T47D (cell line): Measurements from ENCODE around the gene ADPRS.

ENCODE experiments used
- DNase-seq, 2 experiments: peaks; one replicate each; pipeline versions ENCODE4 v3.0.0 to v3.0.0-alpha.2; 2011 to 2012; ENCODE audit warnings: low read depth in 1 of 2, low spot score in 1 of 2
- JUND ChIP-seq: IDR thresholded peaks from 2 replicates; pipeline ENCODE4 v1.6.1; 2012; ENCODE audit warnings: low read depth
- in situ Hi-C: cut with HindIII; loops from 2 replicates; pipeline ENCODE4 v1.10.0; 2016; ENCODE audit warnings: low sequenced_read_pairs, low pct_unique_long_range_greater_than_20kb

The ADPRS gene, protein sequence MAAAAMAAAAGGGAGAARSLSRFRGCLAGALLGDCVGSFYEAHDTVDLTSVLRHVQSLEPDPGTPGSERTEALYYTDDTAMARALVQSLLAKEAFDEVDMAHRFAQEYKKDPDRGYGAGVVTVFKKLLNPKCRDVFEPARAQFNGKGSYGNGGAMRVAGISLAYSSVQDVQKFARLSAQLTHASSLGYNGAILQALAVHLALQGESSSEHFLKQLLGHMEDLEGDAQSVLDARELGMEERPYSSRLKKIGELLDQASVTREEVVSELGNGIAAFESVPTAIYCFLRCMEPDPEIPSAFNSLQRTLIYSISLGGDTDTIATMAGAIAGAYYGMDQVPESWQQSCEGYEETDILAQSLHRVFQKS

GRCh38 chr1:36088577-36089392, at the start of gene ADPRS:
ADPRS (plus strand) TSS chr1:36088892; CDS start chr1:36088905, 13 bp downstream.
- in situ Hi-C loops, result no loop called here
- DNase-seq, result peak; percentile 71 to 86
- TF ChIP-seq JUND, result no peak

DNA sequence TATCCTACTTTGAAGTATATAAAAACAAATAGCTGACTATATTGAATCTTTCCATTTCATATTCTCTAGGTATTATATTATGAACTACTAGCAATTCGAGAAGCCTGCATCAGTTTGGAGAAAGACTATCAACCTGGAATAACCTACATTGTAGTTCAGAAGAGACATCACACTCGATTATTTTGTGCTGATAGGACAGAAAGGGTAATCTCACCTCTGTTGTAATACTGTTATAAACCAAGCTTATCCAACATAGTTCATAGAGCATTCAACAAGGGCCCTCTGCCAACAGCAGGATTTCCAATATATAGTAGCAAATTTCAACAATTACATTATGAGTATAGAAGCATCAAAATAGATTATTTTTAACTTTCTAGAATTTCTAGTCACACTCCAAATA, 48.5 kb upstream of the ADPRS start:
- in situ Hi-C loops, result no loop called here
- no peak for DNase-seq
- no peak for TF ChIP-seq JUND

- DNase-seq, result no peak
- in situ Hi-C loops, result no loop called here
- TF ChIP-seq JUND, result no peak
These were observed 36.9 kb upstream of the ADPRS start for GRCh38 chr1:36051821-36052220.

DNA sequence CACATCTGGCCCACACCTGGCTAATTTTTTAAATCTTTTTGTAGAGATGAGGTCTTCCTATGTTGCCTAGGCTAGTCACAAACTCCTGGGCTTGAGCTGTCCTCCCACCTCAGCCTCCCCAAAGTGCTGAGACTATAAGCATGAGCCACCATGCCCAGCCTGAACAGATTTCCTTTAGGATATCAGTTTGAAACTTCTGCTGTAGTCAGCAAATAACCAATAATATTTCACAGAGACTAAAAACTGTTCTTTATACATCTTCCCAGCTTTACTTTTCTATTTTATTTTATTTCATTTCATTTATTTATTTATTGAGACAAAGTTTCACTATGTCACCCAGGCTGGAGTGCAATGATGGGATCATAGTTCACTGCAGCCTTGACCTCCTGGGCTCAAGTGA, 34.7 kb upstream of the ADPRS start:
- in situ Hi-C loops, result no loop called here
- no peak for DNase-seq

GRCh38 chr1:36055706-36056105, 33.0 kb upstream of the ADPRS start:
- no peak for TF ChIP-seq JUND
- DNase-seq, result no peak
- in situ Hi-C loops, result no loop called here

More for the DNA sequence above, 34.7 kb upstream of the ADPRS start:
- no peak for TF ChIP-seq JUND

DNA sequence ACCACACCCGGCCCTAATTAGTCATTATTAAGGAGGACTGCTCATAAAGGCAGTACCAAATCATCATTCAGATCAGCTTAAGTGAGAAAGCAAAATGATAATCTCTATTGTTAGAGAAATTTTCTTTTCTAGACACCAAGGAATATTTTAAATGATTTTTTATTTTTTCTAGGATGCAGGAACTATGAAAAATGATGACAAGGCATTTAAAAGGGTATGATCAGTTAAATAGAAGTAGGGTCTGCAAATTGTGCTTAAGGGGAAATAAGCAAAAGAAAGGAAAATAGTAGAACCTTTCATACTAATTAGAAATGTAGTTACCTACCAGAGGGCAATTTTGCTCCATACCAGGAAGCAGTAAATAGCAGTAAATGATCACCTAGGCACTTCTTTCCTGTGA, 26.4 kb upstream of the ADPRS start:
- no peak for DNase-seq
- in situ Hi-C loops, result no loop called here
- TF ChIP-seq JUND, result no peak

DNA sequence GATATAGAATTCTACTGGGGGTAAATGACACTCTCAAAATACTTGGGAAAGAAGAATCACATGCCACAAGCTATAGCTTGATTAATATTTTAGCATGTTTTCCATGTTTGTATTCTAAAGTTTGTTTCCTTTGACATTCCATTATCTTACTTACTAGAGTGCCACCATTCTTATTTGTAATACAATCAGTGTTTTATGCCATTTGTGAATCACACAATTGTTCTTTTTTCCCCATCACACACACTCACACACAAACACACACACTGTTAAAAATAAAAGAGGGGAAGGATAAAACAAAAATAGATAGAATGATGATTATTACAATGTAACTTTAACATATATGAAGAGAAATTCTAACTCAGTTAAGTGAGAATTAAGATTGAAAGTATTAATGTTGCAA, 20.8 kb upstream of the ADPRS start:
- in situ Hi-C loops, result no loop called here
- no peak for TF ChIP-seq JUND

GRCh38 chr1:36068866-36069265, 19.8 kb upstream of the ADPRS start:
- no peak for TF ChIP-seq JUND
- no peak for DNase-seq
- in situ Hi-C loops, result no loop called here

More for the DNA sequence above, 20.8 kb upstream of the ADPRS start:
- DNase-seq, result no peak

DNA sequence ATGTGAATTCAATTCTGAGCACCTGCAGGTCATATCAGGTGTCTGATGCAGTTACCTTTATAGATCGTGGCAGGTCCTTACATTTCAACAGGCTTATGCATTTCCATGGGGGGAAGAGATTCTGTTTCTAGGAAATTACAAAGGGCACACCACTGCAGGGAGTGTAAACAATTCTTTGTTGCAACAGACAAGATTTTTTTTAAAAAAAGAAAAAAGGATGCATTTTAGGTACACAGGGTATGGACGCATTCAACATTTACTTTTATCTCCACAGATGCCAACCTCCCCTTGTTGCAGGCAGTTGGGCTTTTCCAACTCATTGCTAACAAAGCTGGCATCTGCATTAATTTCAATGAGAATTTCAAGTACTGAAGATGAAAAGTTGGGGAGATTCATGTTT, 18.3 kb upstream of the ADPRS start:
- no peak for TF ChIP-seq JUND
- no peak for DNase-seq
- in situ Hi-C loops, result no loop called here

DNA sequence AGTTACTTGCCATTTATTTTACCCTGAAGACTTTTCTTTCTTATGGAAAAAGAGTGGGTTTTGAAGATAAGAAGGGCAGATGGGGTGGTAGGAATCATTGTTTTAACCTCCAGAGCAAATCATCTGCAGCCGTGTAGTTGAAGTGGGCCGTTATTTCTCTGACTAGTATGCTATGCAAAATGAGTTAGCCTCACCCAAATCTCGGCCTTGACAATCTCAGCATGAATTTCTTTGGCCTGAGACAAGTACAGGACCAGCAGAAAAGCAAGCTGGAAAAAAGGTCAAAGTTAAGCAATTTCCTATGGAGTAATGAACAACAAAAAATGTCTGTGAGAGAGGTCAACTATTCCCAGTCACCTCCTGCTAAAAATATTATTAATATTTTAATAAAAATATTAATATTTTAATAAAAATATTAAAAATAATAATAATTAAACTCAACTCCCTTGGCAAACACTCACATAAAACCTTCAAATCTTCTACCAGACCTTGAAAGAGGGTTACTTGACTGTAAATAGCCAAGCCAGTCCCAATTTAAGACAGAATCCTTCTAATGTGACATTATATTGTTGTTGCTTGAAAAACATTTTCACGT, 11.6 kb upstream of the ADPRS start:
- no peak for DNase-seq
- in situ Hi-C loops, result no loop called here
- TF ChIP-seq JUND, result no peak

DNA sequence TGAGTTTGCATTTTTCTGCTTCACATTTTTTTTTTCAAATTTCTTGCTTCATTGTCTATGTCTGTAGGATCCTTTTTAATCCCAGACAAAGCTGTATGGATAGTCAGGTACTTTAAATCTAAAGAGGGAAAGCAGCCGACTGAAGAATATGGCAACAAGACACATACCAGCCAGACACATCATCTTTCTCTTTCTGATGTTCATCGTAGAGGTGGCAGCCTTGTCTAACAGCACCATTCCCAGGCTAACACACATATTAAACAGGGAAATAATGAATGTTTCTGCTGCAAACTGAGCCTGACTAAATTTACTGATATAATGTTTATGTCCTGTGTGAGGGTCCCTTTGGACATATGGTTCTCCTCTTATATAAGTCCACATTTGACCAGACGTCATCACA, 8.5 kb upstream of the ADPRS start:
- in situ Hi-C loops, result no loop called here
- no peak for TF ChIP-seq JUND
- no peak for DNase-seq

DNA sequence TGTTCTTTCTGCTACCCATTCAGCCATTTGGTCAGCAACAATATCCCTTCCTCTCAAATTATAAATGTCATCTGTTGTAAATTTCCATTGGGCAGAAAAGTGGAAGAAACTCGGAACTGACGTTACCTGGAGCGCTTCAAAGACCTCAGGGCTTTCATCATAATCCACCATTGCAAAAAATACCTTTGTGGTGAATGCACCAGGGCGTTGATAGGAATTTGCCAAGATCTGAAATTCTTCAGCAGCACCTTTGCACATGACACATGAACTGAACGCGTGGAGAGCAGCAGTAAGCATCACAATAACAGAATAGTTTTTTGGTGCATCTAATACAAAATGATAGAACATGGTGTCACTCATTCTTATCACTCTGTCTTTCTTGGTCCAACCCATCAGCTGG, 7.9 kb upstream of the ADPRS start:
- no peak for DNase-seq
- in situ Hi-C loops, result no loop called here
- no peak for TF ChIP-seq JUND
